HG02852 (cell line): Measurements from ENCODE around the gene SLC18A3.
A peak's percentile ranks its signal among the peaks of the same experiment; 100 is the strongest.

Experiments used
- ATAC-seq: cut with Tn5 transposase; IDR thresholded peaks from one replicate; pipeline ENCODE4 v1.9.1; 2021; ENCODE audit warnings: mild to moderate bottlenecking, moderate library complexity; ENCODE audit not compliant: unreplicated experiment

SLC18A3 gene

DNA sequence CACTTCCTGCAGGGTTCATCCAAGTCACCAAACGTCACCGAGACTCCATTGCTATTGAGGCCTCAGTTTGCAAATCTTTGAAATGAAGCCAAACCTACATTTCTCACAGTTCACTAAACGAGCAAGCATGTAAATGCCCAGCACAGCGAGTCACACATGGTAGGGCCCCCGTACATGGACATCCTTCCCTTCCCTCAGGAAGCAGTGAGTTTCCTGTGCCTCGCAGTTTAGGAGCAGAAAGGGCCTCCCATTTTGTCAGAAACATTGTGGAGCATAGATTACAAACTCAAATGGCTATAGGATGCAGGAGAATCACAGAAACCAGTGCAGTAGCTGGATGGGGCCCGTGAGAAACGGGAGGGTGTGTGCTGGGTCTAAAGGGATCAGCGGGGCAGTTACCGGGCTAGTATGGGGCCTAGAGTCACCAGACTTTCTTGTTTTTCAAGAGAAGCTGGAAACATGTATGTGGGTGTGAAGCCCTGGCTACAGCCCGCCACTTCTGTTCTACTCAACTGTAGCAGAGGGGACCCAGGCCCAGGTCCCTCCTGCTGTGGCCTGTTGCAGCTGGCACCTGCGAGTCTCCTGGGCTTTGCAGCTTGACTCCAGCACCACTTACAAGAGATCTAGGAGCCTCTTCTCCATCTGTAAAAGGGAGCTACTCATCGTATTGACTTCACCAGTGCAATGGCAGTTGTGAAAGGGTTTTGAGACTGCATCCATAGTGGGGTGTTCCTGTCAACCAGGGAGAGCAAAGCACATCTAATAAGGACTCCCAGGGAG, 14.2 kb upstream of the SLC18A3 start:
- ATAC-seq: no peak

DNA sequence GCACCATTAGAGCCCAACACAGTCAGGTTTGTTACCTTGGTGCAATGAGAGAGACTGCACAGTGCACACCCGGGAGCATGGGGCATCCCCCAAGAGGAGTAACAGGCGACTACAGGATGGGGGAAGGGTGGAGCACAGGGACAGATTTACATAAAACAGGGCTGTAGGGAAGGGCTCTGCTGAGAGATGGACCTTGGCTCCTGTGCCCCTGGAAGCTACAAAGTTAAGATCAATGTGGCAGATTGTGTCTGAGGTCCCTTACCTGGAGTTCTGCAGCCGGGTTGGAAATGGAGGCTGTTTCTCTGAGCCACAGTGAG, 13.7 kb upstream of the SLC18A3 start:
- ATAC-seq: no peak

DNA sequence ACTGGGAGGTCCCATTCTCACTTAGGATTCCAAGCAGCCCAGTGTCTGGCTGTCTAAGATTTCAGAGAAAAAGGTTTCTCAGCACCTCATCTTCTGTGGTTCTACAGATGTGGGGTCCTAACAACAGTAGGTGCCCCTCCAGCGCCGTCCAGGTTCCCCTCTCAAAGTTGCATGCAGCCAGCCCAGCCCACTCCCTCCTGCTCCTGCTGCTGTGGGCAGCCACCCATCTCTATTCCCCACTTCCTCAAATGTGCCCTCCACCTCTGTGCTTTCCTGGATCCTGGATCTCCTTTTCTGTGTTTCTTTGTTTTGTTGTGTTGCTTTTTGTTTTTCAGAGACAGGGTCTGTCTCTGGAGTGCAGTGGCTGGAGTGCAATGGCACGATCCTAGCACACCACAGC, 13.3 kb upstream of the SLC18A3 start:
- no peak for ATAC-seq

DNA sequence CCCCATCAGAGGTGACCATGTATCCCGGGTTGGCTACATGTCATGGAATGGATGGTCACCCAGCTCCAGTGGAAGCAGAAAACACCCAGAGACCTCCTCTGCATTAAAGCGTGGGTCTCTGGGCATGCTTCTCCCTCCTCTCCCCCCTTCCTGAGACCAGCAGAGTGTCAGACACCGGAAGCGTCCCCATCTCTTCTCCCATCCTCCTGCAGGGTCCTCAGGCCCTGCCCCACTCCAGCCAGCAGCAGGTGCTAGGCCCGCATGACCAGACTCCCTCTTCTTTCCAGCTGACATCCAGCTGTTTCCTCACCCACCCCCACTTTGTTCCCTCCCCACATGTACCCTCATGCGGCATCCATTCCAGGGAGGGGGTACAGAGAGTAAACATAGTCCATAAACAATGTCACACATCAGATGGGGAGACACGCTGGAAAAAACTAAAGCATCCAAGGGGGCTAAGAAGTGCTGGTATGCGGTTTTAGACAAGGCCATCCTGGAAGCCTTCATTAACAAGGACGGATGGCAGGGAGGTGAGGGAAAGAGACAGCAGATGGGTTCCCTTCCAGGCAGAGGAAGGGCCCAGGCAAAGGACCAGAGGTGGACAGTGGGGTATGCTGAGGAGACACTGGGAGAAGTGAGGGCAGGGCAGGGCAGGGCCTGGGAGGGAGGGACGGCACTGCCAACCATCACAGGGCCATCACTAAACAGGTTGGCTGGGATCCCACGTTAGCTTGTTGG, 12.5 kb upstream of the SLC18A3 start:
- no peak for ATAC-seq

DNA sequence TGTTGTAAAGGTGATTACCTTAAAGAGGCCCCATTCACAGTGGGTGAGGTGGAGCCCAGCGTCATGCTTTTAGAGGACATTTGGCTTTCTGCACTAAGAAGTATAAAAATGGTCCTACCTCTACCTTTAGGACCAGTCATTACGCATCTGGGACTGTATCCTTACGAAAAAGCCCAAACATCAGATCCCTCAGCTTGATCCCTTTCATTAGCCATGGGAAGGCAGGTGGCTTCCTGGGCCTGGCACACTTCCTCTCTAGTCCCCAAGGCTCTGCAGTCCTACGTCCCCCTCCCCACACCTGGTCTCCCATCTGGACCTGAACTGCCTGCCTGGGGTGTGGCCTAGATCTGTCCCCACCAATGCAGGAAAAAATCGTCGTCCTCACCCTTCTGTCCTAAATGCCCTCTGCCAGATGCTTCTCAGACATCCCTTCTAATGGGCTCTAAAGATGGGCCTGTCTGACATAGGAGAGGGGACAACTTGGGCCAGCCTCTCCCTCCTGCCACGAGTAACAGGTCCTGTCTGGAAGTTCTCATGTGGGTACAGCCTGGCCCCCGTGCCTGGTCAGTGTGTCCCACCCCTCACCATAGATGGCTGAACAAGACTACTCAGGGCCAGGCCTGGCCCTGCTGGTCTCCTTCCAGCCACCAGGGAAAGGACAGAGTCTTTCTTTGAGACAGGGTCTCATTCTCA, 11.8 kb upstream of the SLC18A3 start:
- no peak for ATAC-seq

DNA sequence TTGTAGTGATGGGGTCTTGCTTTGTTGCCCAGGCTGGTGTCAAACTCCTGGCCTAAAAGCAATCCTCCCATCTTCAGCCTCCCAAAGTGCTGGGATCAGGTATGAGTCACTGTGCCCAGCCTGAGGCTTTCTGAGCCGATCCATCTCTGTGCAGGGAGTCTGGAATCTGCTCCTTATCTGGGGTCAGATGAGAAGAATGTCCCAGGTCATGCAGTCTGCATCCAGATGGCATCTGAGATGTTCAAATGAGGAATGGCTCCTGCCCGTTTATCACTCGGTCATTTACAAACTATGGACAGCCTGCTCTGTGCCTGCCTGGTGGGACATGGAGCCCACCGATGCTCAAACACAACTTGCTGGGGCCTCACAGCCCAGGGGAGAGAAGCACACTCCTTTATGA, 11.1 kb upstream of the SLC18A3 start:
- ATAC-seq: no peak

DNA sequence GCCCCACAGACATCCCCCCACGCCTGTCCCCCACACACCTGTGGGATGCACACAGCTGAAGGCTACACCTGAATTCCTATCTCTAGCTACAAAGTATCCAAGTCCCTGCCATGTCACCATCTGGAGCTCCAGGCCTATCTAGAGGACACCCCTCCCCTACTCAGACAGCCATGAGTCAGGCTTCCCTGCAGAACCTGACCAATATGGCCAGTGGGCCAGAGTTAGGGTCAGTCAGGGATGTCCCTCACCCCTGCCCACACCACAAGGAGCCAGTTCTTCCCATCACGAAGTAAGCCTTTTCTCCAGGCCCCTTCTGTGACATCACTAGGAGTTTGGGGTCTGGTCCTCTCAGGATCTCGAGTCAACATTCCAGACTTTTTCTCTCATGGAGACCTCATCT, 10.6 kb upstream of the SLC18A3 start:
- no peak for ATAC-seq

DNA sequence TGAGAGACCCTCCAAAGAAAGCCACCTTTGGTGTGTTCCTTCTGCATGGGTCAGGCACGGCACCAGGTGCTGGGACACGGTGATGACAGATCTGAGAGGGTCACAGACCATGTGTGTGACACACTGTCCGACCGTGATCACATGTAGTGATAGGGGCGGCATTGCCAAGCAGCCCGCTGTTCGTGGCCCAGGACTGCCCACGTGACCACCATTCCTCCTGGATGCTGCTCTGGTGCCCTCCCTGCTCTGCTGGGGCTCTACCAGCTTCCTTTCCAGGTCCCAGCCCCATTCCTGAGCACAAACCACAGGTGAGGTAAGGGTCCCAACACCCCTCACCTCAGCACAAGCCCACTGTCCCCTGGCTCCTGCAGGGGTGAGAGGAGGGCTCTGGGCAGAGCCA, 10.1 kb upstream of the SLC18A3 start:
- ATAC-seq: no peak

DNA sequence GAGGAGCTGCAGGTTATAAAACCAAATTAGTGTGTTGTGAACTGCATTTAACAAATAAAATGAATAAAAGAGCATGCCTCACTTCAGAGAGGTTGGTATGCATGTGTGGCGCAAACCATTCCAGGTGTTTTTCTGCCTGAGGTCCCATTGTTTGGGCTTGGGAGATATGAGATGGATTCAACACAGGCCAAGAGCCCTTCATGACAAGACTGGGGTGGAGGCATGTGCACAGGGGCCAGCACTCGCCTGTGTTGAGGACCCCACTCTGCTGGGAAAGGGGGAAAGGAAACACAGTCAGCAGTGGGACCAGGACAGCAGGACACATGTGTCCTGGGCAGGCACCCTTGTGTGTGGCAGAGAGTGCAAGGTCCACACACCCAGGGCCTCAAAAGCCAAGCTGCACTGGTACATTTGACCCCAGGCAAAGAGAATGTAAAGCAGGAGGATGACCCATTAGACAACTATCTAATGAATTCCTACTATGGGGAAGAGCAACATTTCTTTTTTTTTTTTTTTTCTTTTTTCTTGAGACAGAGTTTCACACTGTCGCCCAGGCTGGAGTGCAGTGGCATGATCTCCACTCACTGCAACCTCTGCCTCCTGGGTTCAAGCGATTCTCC, 9.2 kb upstream of the SLC18A3 start:
- no peak for ATAC-seq

DNA sequence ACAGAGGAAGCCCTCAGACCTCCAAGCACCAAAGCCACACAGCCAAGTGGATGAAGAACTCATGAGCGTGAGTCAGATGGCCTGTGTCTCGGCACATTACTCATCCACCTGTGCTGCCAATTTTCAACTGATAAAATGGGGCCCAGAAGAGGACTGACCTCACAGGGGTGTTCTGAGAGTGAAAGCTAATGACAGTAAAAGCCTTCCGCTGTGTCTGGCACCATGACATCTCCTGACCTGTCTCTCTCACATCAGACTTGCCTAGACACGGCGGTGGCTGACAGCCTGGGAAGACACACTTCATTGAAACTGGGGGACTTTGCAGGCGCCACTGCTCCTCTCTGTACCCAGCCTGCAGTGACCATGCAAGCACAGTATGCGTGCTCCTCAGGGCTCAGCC, 8.3 kb upstream of the SLC18A3 start:
- no peak for ATAC-seq

DNA sequence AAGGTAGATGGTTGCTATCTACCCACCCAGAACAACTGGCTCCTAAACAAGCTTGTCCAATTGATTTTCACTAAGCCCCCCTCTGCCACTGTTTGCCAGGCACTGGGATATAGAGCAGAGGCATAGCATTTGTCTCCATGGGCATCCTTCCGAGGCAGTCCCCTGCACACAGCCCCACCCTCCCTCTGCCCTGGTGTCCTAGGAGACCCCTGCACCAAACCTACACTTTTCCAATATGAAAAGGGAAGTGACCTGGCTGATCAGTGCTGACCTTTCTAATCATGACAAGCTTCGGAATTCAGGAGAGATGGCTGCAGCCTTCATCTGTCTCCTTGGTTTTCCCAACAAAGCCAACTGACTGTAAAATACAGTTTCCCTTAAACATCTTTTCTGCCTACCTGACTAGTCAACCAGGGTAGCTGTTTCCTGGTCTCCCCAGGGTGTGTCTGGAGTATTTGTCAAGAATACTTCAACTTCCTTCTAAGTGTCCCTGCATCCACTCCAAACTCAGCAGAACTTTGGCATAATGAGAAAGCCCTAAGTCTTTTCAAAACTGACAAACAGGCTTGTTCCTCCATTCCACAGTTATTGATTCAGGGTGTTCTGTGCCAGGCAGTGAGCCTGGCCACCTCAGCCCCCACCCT, 7.6 kb upstream of the SLC18A3 start:
- no peak for ATAC-seq

DNA sequence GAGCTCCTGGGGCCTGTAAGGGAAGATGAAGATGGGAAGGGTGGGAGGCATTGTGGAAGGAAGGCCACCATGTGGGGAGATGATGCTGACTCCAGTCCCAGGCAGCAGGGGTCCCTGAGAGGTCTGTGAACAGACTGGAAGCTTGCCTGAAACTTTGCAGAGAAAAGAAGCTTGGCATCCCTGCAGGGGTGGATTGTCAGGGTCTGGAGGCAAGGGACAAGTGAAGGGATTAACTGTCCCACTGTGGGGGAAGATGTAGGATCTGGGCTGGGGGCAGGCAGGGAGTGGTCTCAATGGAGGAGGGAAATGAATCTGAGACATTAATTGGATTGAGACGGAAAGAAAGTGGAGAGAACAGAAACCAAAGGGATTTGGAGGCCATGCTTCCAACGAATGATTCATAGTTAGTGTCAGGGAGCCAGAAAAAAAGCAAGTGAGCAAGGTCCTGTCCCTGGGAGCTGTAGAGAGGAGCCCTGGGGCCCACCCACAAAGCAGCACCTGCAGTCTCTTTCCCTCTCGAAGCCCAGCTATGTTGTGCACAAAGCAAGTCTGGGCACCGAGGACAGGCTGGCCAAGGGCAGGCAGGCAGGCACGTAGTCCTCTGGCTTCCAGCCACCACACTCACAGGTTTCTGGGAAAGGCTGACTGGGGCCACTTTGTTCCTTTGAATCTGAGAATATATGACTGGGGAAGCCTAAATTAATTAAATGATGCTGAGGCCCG, 4.7 kb upstream of the SLC18A3 start:
- no peak for ATAC-seq

DNA sequence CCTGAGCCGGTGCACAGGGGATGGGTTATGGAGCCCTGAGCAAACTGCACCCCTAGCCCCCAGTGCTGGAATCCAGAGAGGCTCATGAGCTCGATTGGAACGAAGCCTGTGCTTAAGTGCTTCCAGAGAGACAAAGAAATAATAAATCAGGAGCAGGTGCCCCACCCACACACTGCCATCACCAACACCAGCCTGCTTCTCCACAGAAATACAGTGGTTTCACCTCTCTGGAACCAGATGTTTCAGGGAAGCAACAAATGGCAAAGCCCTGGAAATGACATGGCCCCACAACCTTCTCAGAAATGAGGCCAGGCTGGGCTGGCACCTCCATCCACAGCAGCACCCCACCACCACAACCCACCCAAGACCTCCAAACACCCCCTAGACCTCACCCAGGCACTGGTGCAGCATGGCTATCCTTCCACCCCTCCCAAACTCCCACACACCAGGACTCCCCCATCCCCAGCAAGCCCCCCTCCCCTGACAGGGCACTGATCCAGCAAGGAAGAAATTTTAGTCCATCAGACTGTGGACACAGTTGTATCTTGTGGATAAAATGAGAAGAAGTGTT, 4.1 kb upstream of the SLC18A3 start:
- no peak for ATAC-seq

DNA sequence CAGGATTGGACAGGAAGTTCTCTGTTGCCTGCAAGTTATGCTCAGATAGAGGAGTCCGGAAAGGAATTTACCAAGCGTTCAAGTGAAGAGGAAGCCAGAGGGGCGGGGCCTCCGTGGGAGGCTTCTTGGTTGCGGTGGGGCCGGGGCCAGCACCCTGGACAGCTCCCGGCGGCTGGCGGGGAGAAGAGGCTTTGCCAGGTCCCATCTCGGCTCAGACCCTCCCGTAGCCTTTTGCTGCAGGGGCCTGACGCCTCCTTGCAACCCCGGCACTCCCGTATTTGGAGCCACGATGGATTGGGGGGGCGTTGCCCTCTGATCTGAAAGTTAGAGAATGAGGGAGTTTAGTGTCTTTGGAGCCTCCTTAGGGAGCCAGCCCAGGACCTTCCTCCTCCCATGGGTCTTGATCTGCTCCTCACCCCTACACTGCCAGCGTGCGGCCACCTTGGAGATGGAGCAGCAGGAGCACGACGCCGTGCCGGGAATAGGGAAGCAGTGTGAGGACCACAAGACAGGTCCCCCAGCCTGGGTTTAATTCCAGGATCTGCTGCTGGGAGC, 3.1 kb upstream of the SLC18A3 start:
- ATAC-seq: peak; percentile 88

DNA sequence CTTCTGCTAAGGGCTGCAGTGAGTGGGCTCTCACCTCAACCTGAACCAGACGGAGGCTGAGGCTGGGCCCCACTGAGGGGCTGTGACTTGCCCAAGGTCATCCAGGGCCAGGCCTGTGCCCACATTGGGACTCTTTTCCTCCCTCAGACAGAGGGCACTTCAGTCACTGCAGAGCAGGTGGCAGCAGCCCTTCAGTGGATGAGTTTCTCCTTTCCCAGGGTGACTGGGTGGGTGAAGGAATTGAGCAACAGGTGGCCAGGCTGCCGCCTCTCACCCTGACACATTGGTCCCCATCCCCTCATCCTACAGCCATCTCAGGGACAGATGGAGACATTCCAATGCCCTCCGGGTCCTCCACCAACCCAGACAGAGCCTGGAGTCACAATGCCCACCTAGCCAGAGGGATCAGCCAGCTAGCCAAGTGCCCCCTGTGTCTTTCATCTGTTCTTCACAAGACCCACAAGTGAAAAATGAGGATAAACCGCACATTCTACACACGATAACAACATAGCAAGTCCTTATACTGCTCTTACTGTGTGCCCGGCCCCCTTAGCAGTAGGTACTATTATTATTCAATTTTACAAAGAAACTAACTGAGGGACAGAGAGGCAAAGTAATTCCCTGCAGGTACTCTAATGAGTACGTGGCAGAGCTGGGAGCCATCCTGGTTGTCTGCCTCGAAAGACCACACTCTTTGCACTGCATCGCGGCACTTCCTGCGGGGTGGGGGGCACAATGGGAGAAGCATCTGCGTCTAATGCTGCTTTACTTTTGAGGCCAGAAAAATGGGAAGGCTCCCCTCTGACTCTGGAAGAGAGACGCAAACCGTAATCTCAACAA, 1.7 kb upstream of the SLC18A3 start:
- ATAC-seq: no peak

DNA sequence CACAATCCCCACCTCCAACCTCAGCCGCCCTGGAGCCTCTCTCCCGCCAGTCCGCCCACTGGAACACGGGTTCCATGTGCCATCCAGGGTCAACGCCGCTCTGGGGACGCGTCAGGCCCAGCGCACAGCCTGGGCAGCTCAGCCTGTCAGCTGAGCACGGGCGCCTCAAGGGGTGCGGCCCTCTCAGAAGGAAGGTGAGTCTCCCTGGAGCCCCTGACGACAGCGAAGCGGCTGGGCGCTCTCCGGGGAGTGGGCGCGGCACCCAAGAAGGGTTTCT, 1.2 kb upstream of the SLC18A3 start:
- ATAC-seq: no peak

DNA sequence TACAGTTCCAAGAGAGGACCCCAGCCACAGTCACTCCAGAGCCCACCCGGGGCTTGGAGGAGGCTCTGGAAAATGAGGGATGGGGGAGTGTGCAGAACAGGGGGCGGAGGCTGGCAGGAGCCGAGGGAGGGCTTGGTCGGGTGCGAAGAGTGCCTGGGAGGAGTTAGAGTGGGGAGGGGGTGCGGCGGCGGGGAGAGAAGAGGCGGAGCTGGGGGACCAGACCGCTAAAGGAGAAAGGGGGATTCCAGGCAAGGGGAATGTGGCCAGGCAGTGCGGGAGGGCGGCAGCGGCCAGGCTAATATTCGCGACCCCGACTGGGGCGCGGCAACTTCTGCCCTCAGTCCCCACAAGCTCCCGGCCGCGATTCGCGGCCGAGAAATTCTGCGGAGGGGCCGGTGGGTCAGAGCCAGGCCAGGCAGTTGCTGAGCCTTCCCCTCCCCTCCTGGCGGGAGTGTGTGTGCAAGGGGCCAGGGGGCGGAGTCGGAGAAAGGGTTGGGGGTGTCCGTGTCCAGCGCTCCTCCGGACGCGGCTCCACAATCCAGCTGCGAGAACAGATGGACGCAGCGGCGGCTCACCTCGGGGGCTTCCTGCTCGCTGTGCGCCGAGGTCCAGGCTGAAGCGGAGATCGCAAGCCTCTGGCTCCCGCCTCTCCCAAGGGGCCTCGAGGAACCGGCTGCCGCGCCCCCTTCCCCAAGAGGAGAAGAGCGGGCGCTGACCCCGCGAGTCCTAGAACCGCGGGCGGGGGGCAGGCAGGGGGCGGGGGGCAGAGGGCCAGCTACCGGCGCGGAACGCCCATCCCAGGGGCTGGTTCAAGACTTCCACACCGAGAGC, 612 bp upstream of the SLC18A3 start:
- no peak for ATAC-seq

DNA sequence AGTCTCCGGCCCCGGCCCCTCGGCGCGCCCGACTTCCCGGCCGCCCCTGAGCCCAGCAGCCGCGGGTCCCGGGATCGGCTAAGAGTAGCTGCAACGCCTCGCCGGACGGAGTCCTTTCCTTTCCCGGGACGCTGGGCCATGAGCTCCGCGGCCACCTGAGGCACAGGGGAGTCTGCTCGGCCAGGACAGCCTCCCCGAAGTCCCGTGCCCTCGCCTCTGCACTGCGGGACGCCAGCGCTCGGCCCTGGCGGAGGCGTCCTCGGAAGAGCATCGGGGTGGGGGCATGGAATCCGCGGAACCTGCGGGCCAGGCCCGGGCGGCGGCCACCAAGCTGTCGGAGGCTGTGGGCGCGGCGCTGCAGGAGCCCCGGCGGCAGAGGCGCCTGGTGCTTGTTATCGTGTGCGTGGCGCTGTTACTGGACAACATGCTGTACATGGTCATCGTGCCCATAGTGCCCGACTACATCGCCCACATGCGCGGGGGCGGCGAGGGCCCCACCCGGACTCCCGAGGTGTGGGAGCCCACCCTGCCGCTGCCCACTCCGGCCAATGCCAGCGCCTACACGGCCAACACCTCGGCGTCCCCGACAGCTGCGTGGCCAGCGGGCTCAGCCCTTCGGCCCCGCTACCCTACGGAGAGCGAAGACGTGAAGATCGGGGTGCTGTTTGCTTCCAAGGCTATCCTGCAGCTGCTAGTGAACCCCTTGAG, 502 bp downstream of the SLC18A3 start:
- ATAC-seq: no peak
